ENCODE results near the gene GHRHR.

Gene GHRHR

DNA sequence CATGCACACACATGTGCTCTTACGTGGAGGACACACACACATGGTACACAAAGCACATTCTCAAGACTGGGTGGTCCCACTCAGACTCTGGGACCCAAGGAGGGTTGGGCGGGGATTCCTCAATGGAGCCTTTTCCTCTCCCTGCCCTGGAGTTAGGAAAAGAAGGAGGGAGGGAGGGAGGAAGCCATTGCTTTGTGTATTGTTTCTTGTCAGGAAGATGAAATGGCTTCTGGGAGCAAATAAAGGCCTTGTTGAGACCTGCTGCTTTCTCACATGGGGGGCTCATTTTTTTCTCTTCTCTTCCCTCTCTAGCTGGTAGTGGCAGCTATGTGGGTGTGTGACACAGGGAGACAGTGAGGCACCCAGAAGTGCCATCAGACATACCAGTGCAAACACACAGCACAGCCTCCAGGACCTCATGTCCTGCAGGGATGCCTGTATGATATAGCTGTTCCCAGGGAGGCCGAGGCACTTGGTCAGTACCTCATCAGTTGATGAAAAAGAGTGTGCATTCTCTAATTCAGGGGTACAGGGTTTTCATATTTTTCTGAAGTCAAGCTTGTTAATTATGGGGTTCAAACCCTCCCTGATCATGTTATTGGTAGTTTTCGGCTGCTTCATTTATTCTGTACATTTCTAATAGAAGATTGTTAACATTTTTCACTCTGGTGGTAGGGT lies 46.4 kb upstream of the GHRHR start:
- no peaks in the 10 kb centered on the region for H3K4me1 ChIP-seq (ENCODE audit: control insufficient read depth, low read depth, low read length)
- no peak overlapping the region for H3K4ac ChIP-seq (ENCODE audit: low read depth, low read length)
- no peak overlapping the region for H3K23ac ChIP-seq (ENCODE audit: low read length)
- no peaks in the 10 kb centered on the region for H3K36me3 ChIP-seq (ENCODE audit: control insufficient read depth, insufficient read depth, low read length)
- no peak overlapping the region for H3K18ac ChIP-seq (ENCODE audit: low read length)
- no peak overlapping the region for H2BK15ac ChIP-seq (replicated peaks; ENCODE audit: low read depth)
- DNase-seq = no peak
- H4K5ac ChIP-seq (ENCODE audit: low read length) = no peak overlapping the region
- WGBS (ENCODE audit: extremely low coverage, insufficient coverage, low lambda C conversion rate) = no CpG with 5 or more reads among the region's 4 CpGs
- H2BK120ac ChIP-seq (ENCODE audit: low read depth, low read length) = no peak overlapping the region
- no peak overlapping the region for H2BK5ac ChIP-seq (ENCODE audit: low read length)
- no peaks in the 10 kb centered on the region for H3K79me1 ChIP-seq (ENCODE audit: low read length)
- no peak overlapping the region for H2AK5ac ChIP-seq (ENCODE audit: low read length)
- H3K27me3 ChIP-seq (ENCODE audit: insufficient read depth, low read length, poor library complexity) = no peaks in the 10 kb centered on the region
- H3K56ac ChIP-seq (ENCODE audit: low read length) = no peak overlapping the region
- H3K4me3 ChIP-seq (ENCODE audit: low read length) = no peak overlapping the region
- no peak overlapping the region for H3K9ac ChIP-seq (ENCODE audit: low read length)
- H3K79me2 ChIP-seq (ENCODE audit: control insufficient read depth, insufficient read depth, low read length) = no peaks in the 10 kb centered on the region
- no peak overlapping the region for H3K4me2 ChIP-seq (ENCODE audit: low read length)
- H3K27ac ChIP-seq (ENCODE audit: low read depth, low read length) = no peak overlapping the region
- no peak overlapping the region for H4K8ac ChIP-seq (ENCODE audit: low read depth, low read length)

GRCh38 chr7:30918676-30919075 lies 45.1 kb upstream of the GHRHR start:
- Histone ChIP-seq H3K56ac (ENCODE audit: low read length) (no peak overlapping the region), H3K18ac (ENCODE audit: low read length) (no peak overlapping the region), H3K9ac (ENCODE audit: low read length) (no peak overlapping the region), H2BK5ac (ENCODE audit: low read length) (no peak overlapping the region), H3K79me1 (ENCODE audit: low read length) (no peaks in the 10 kb centered on the region), H3K4ac (ENCODE audit: low read depth, low read length) (no peak overlapping the region), H4K8ac (ENCODE audit: low read depth, low read length) (no peak overlapping the region), H2BK15ac (replicated peaks; ENCODE audit: low read depth) (no peak overlapping the region), H2BK120ac (ENCODE audit: low read depth, low read length) (no peak overlapping the region), H3K4me3 (ENCODE audit: low read length) (no peak overlapping the region), H3K4me1 (ENCODE audit: control insufficient read depth, low read depth, low read length) (no peaks in the 10 kb centered on the region), H3K23ac (ENCODE audit: low read length) (no peak overlapping the region), H2AK5ac (ENCODE audit: low read length) (no peak overlapping the region), H3K4me2 (ENCODE audit: low read length) (no peak overlapping the region), H3K79me2 (ENCODE audit: control insufficient read depth, insufficient read depth, low read length) (no peaks in the 10 kb centered on the region), H4K5ac (ENCODE audit: low read length) (no peak overlapping the region), H3K27ac (ENCODE audit: low read depth, low read length) (no peak overlapping the region), H3K36me3 (ENCODE audit: control insufficient read depth, insufficient read depth, low read length) (no peaks in the 10 kb centered on the region), H3K27me3 (ENCODE audit: insufficient read depth, low read length, poor library complexity) (no peaks in the 10 kb centered on the region)
- no peak for DNase-seq
- WGBS (ENCODE audit: extremely low coverage, insufficient coverage, low lambda C conversion rate) = no CpG with 5 or more reads among the region's 4 CpGs

- no CpG with 5 or more reads among the region's 11 CpGs for WGBS (ENCODE audit: extremely low coverage, insufficient coverage, low lambda C conversion rate)
- H3K27me3 ChIP-seq (ENCODE audit: insufficient read depth, low read length, poor library complexity) = no peaks in the 10 kb centered on the region
- H2AK5ac ChIP-seq (ENCODE audit: low read length) = no peak overlapping the region
- H2BK5ac ChIP-seq (ENCODE audit: low read length) = no peak overlapping the region
- no peak overlapping the region for H3K23ac ChIP-seq (ENCODE audit: low read length)
- no peak overlapping the region for H3K27ac ChIP-seq (ENCODE audit: low read depth, low read length)
- H3K79me1 ChIP-seq (ENCODE audit: low read length) = no peaks in the 10 kb centered on the region
- H3K9ac ChIP-seq (ENCODE audit: low read length) = no peak overlapping the region
- H3K4me1 ChIP-seq (ENCODE audit: control insufficient read depth, low read depth, low read length) = no peaks in the 10 kb centered on the region
- no peaks in the 10 kb centered on the region for H3K79me2 ChIP-seq (ENCODE audit: control insufficient read depth, insufficient read depth, low read length)
- no peak overlapping the region for H3K18ac ChIP-seq (ENCODE audit: low read length)
- no peak overlapping the region for H2BK120ac ChIP-seq (ENCODE audit: low read depth, low read length)
- H3K56ac ChIP-seq (ENCODE audit: low read length) = no peak overlapping the region
- no peaks in the 10 kb centered on the region for H3K36me3 ChIP-seq (ENCODE audit: control insufficient read depth, insufficient read depth, low read length)
- H3K4ac ChIP-seq (ENCODE audit: low read depth, low read length) = no peak overlapping the region
- no peak overlapping the region for H2BK15ac ChIP-seq (replicated peaks; ENCODE audit: low read depth)
- H4K8ac ChIP-seq (ENCODE audit: low read depth, low read length) = no peak overlapping the region
- H3K4me2 ChIP-seq (ENCODE audit: low read length) = no peak overlapping the region
- H3K4me3 ChIP-seq (ENCODE audit: low read length) = no peak overlapping the region
- DNase-seq = no peak
- no peak overlapping the region for H4K5ac ChIP-seq (ENCODE audit: low read length)
Measured at GRCh38 chr7:30920021-30920583, 43.7 kb upstream of the GHRHR start.

- H2BK5ac ChIP-seq (ENCODE audit: low read length) = no peak overlapping the region
- H3K4me2 ChIP-seq (ENCODE audit: low read length) = no peak overlapping the region
- no peak overlapping the region for H3K9ac ChIP-seq (ENCODE audit: low read length)
- H3K4ac ChIP-seq (ENCODE audit: low read depth, low read length) = no peak overlapping the region
- DNase-seq = peak; percentile 40
- no peak overlapping the region for H3K27ac ChIP-seq (ENCODE audit: low read depth, low read length)
- H3K56ac ChIP-seq (ENCODE audit: low read length) = no peak overlapping the region
- H3K79me1 ChIP-seq (ENCODE audit: low read length) = no peaks in the 10 kb centered on the region
- H4K5ac ChIP-seq (ENCODE audit: low read length) = no peak overlapping the region
- H2AK5ac ChIP-seq (ENCODE audit: low read length) = no peak overlapping the region
- H3K79me2 ChIP-seq (ENCODE audit: control insufficient read depth, insufficient read depth, low read length) = no peaks in the 10 kb centered on the region
- H3K36me3 ChIP-seq (ENCODE audit: control insufficient read depth, insufficient read depth, low read length) = no peaks in the 10 kb centered on the region
- no peak overlapping the region for H3K18ac ChIP-seq (ENCODE audit: low read length)
- no peak overlapping the region for H2BK120ac ChIP-seq (ENCODE audit: low read depth, low read length)
- H4K8ac ChIP-seq (ENCODE audit: low read depth, low read length) = no peak overlapping the region
- no peaks in the 10 kb centered on the region for H3K27me3 ChIP-seq (ENCODE audit: insufficient read depth, low read length, poor library complexity)
- H3K4me3 ChIP-seq (ENCODE audit: low read length) = no peak overlapping the region
- H3K4me1 ChIP-seq (ENCODE audit: control insufficient read depth, low read depth, low read length) = no peaks in the 10 kb centered on the region
- no peak overlapping the region for H3K23ac ChIP-seq (ENCODE audit: low read length)
- WGBS (ENCODE audit: extremely low coverage, insufficient coverage, low lambda C conversion rate) = no CpG with 5 or more reads among the region's 9 CpGs
- no peak overlapping the region for H2BK15ac ChIP-seq (replicated peaks; ENCODE audit: low read depth)
Measured at GRCh38 chr7:30920584-30921539, 42.9 kb upstream of the GHRHR start.

GRCh38 chr7:30921540-30922401 lies 42.0 kb upstream of the GHRHR start:
- H3K23ac ChIP-seq (ENCODE audit: low read length) = no peak overlapping the region
- H3K27me3 ChIP-seq (ENCODE audit: insufficient read depth, low read length, poor library complexity) = no peaks in the 10 kb centered on the region
- H2BK120ac ChIP-seq (ENCODE audit: low read depth, low read length) = no peak overlapping the region
- no peak overlapping the region for H3K18ac ChIP-seq (ENCODE audit: low read length)
- no peak overlapping the region for H3K4me2 ChIP-seq (ENCODE audit: low read length)
- WGBS (ENCODE audit: extremely low coverage, insufficient coverage, low lambda C conversion rate) = no CpG with 5 or more reads among the region's 19 CpGs
- no peak for DNase-seq
- H3K79me1 ChIP-seq (ENCODE audit: low read length) = no peaks in the 10 kb centered on the region
- H3K79me2 ChIP-seq (ENCODE audit: control insufficient read depth, insufficient read depth, low read length) = no peaks in the 10 kb centered on the region
- no peak overlapping the region for H2BK5ac ChIP-seq (ENCODE audit: low read length)
- H3K4me3 ChIP-seq (ENCODE audit: low read length) = no peak overlapping the region
- H3K9ac ChIP-seq (ENCODE audit: low read length) = no peak overlapping the region
- no peak overlapping the region for H3K27ac ChIP-seq (ENCODE audit: low read depth, low read length)
- H3K36me3 ChIP-seq (ENCODE audit: control insufficient read depth, insufficient read depth, low read length) = no peaks in the 10 kb centered on the region
- H3K4ac ChIP-seq (ENCODE audit: low read depth, low read length) = no peak overlapping the region
- peak overlapping the region; percentile 15 for H3K56ac ChIP-seq (ENCODE audit: low read length)
- H4K5ac ChIP-seq (ENCODE audit: low read length) = no peak overlapping the region
- no peak overlapping the region for H4K8ac ChIP-seq (ENCODE audit: low read depth, low read length)
- no peaks in the 10 kb centered on the region for H3K4me1 ChIP-seq (ENCODE audit: control insufficient read depth, low read depth, low read length)
- no peak overlapping the region for H2AK5ac ChIP-seq (ENCODE audit: low read length)
- H2BK15ac ChIP-seq (replicated peaks; ENCODE audit: low read depth) = no peak overlapping the region

Data from mesendoderm (in vitro differentiated cells).